Spleen (tissue), 11 donors: ENCODE measurements around the gene ADARB2. TPM values are rescaled to one million over a fixed set of nuclear protein-coding genes. Genes with fewer than 3 reads are reported as not detected.

ENCODE experiments used
- DNase-seq: peaks from one replicate; pipeline ENCODE4 v3.0.0-alpha.2; 2020
- H3K27ac ChIP-seq, 8 donors: fragments of 200-600 bp; sonication (generic) in 7 of 8; 1 replicate in 4 of 8; 2 replicates in 4 of 8; pipeline versions ENCODE4 v1.5.0 to v1.8.0; 2016 to 2021; ENCODE audit warnings: inconsistent platforms in 4 of 8, mild to moderate bottlenecking in 4 of 8, moderate library complexity in 1 of 8
- H3K27me3 ChIP-seq, 7 donors: fragments of 200-600 bp; sonication (generic) in 6 of 7; replicated peaks in 1 of 7; 1 replicate in 4 of 7; 2 replicates in 3 of 7; pipeline versions ENCODE4 v1.5.0 to v1.8.0; 2016 to 2021; ENCODE audit warnings: inconsistent platforms in 3 of 7, mild to moderate bottlenecking in 1 of 7
- H3K36me3 ChIP-seq, 6 donors: fragments of 200-600 bp; sonication (generic) in 5 of 6; 1 replicate in 4 of 6; 2 replicates in 2 of 6; pipeline versions ENCODE4 v1.5.0 to v1.8.0; 2016 to 2021; ENCODE audit warnings: inconsistent platforms in 2 of 6
- H3K4me1 ChIP-seq, 6 donors: fragments of 200-600 bp; sonication (generic) in 5 of 6; 1 replicate in 3 of 6; 2 replicates in 3 of 6; pipeline versions ENCODE4 v1.5.0 to v1.8.0; 2016 to 2021; ENCODE audit warnings: inconsistent platforms in 3 of 6
- H3K4me3 ChIP-seq, 8 donors: fragments of 200-600 bp; sonication (generic) in 7 of 8; 1 replicate in 4 of 8; 2 replicates in 4 of 8; pipeline versions ENCODE4 v1.5.0 to v1.8.0; 2016 to 2021; ENCODE audit warnings: inconsistent platforms in 4 of 8, mild to moderate bottlenecking in 4 of 8, moderate library complexity in 2 of 8
- H3K9me3 ChIP-seq, 8 donors: fragments of 200-600 bp; sonication (generic) in 7 of 8; 1 replicate in 4 of 8; 2 replicates in 4 of 8; pipeline versions ENCODE4 v1.5.0 to v1.8.0; 2016 to 2021; ENCODE audit warnings: inconsistent platforms in 4 of 8
- POLR2A ChIP-seq, 3 donors: fragments of 450-650 bp; IDR thresholded peaks; one replicate each; pipeline ENCODE4 v1.5.1; 2017; ENCODE audit warnings: antibody characterized with exemption in 3 of 3, mild to moderate bottlenecking in 1 of 3
- POLR2AphosphoS5 ChIP-seq, 3 donors: sonication (generic); formaldehyde crosslinking; IDR thresholded peaks; one replicate each; pipeline ENCODE4 v1.5.1; 2017; ENCODE audit warnings: antibody characterized with exemption in 3 of 3
- WGBS, 5 donors: extraction: QIAGEN DNeasy Blood & Tissue Kit in 3 of 5; methylation state at CpG; one replicate each; pipeline versions ENCODE4 v1.1.5 to v1.1.7; 2013 to 2018; 5-methylcytosine and 5-hydroxymethylcytosine counted together
- intact Hi-C: fragments of 100-400 bp; cut with DNase I; formaldehyde crosslinking; loops from one replicate; pipeline ENCODE4 v1.15.0; 2023; ENCODE audit warnings: low total_unique reads
- polyA plus RNA-seq, 3 donors: library from polyadenylated mRNA; stranded (reverse); fragments of 200-250 nt; gene quantifications; one replicate each; pipeline ENCODE4 v1.2.1, GENCODE V29; 2013
- total RNA-seq, 7 donors: library from RNA; depleted of rRNA in 3 of 7; stranded (reverse); fragments of >200 nt in 3 of 7; fragmentation: NEBNext Ultra II Directional in 4 of 7; extraction: Animal tissue kit (Norgen Biotek cat#: 25700) in 4 of 7; gene quantifications; one replicate each; pipeline versions ENCODE4 v1.1.0 to v1.2.1, GENCODE V29; 2016 to 2021
- TF ChIP-seq, protein P1 (sequence below), 11 experiments: fragments of 200-600 bp in 7 of 11; fragments of 450-650 bp in 4 of 11; sonication (generic) in 4 of 11; IDR thresholded peaks in 8 of 11; conservative IDR thresholded peaks in 3 of 11; 1 replicate in 7 of 11; 2 replicates in 4 of 11; pipeline versions ENCODE4 v1.4.0 to v1.8.0; 2016 to 2021; ENCODE audit warnings: antibody characterized with exemption in 11 of 11, inconsistent platforms in 4 of 11, mild to moderate bottlenecking in 1 of 11
- donor health status: healthy with polysubstance abuse.
- donor health status: DM: no; HTN: no; CAD: no; lungs with moderate emphysema.
- donor health status: DM: no; HTN: no; CAD: no.
- donor health status: Bipolar disorder and iron deficiency.
- donor health status: healthy.
- donor health status: DM: no; HTN: no; CAD: no.
- donor health status: DM: yes; HTN: yes; CAD: no.

Gene ADARB2
- total and polyA plus RNA-seq, 10 donors: 0.05 to 8.1 (median 0.96) TPM

DNA sequence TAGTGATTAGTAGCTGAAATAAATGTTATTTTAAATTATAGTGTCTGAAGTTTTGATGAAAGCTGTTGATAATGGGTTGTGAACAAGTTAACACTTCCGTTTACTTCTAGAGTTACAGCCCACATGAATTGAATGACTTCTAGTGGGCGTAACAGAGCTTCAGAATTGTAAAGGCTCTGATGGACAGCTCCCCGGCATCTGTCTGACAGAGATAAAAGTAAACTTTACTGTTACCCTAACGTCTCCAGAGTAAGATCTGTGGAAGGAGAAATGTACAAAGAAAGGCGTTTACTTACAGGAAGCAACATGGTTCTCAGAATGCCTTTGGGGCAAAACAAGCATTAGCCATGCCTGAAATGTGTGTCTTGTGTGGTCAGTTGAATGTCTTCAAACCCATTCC lies 124.4 kb downstream of the ADARB2 start:
- Histone ChIP-seq H3K4me3 (no peak overlapping the region), H3K4me1 (peaks cover 0 to 13% (median 4%) of the 10 kb centered on the region in 6 donors), H3K9me3 (no peaks in the 10 kb centered on the region), H3K27me3 (peaks cover 0 to 71% (median 15%) of the 10 kb centered on the region in 7 donors), H3K27ac (no peak overlapping the region), H3K36me3 (no peaks in the 10 kb centered on the region)
- DNase-seq: no peak
- 20 to 33% (median 27%) methylated on average over 5 of the region's 5 CpGs for WGBS, 5 donors
- intact Hi-C loops: no loop called here
- TF ChIP-seq POLR2A (IDR thresholded peaks at IDR 0.05) (no peak), POLR2AphosphoS5 (IDR thresholded peaks at IDR 0.05) (no peak)
- TF ChIP-seq, protein P1, sequence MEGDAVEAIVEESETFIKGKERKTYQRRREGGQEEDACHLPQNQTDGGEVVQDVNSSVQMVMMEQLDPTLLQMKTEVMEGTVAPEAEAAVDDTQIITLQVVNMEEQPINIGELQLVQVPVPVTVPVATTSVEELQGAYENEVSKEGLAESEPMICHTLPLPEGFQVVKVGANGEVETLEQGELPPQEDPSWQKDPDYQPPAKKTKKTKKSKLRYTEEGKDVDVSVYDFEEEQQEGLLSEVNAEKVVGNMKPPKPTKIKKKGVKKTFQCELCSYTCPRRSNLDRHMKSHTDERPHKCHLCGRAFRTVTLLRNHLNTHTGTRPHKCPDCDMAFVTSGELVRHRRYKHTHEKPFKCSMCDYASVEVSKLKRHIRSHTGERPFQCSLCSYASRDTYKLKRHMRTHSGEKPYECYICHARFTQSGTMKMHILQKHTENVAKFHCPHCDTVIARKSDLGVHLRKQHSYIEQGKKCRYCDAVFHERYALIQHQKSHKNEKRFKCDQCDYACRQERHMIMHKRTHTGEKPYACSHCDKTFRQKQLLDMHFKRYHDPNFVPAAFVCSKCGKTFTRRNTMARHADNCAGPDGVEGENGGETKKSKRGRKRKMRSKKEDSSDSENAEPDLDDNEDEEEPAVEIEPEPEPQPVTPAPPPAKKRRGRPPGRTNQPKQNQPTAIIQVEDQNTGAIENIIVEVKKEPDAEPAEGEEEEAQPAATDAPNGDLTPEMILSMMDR (IDR thresholded peaks at IDR 0.05 in 8 of 11, conservative IDR thresholded peaks at IDR 0.05 in 3 of 11): no peak

- DNase-seq: peak; percentile 54
- Histone ChIP-seq H3K4me1 (peaks cover 0 to 13% (median 4%) of the 10 kb centered on the region in 6 donors), H3K36me3 (no peaks in the 10 kb centered on the region), H3K27ac (no peak overlapping the region), H3K9me3 (no peaks in the 10 kb centered on the region), H3K4me3 (no peak overlapping the region), H3K27me3 (peaks cover 0 to 80% (median 15%) of the 10 kb centered on the region in 7 donors)
- WGBS, 5 donors: 59 to 76% (median 60%) methylated on average over 18 to 21 of the region's 21 CpGs
- TF ChIP-seq, protein P1 (IDR thresholded peaks at IDR 0.05 in 8 of 11, conservative IDR thresholded peaks at IDR 0.05 in 3 of 11): no peak
- TF ChIP-seq POLR2AphosphoS5 (IDR thresholded peaks at IDR 0.05) (no peak), POLR2A (IDR thresholded peaks at IDR 0.05) (no peak)
- intact Hi-C loops: no loop called here
Observed at GRCh38 chr10:1611936-1612550, 125.3 kb downstream of the ADARB2 start.

- Histone ChIP-seq H3K9me3 (no peaks in the 10 kb centered on the region), H3K4me1 (peaks cover 0 to 13% (median 4%) of the 10 kb centered on the region in 6 donors), H3K36me3 (no peaks in the 10 kb centered on the region), H3K27me3 (peaks cover 0 to 83% (median 15%) of the 10 kb centered on the region in 7 donors), H3K27ac (no peak overlapping the region), H3K4me3 (no peak overlapping the region)
- intact Hi-C loops: no loop called here
- WGBS, 5 donors: 72 to 80% (median 78%) methylated on average over 22 of the region's 22 CpGs
- TF ChIP-seq, protein P1 (IDR thresholded peaks at IDR 0.05 in 8 of 11, conservative IDR thresholded peaks at IDR 0.05 in 3 of 11): no peak
- no peak for TF ChIP-seq POLR2A (IDR thresholded peaks at IDR 0.05)
- TF ChIP-seq POLR2AphosphoS5 (IDR thresholded peaks at IDR 0.05): no peak
- DNase-seq: peak; percentile 29
Observed at GRCh38 chr10:1610986-1611770, 126.1 kb downstream of the ADARB2 start.

GRCh38 chr10:1609648-1609970 lies 127.7 kb downstream of the ADARB2 start:
- peaks cover 0 to 13% (median 4%) of the 10 kb centered on the region in 6 donors for H3K4me1 ChIP-seq
- intact Hi-C loops: no loop called here
- no peaks in the 10 kb centered on the region for H3K9me3 ChIP-seq
- H3K27ac ChIP-seq: no peak overlapping the region
- H3K27me3 ChIP-seq: peaks cover 0 to 74% (median 15%) of the 10 kb centered on the region in 7 donors
- DNase-seq: no peak
- TF ChIP-seq, protein P1 (IDR thresholded peaks at IDR 0.05 in 8 of 11, conservative IDR thresholded peaks at IDR 0.05 in 3 of 11): no peak
- TF ChIP-seq POLR2AphosphoS5 (IDR thresholded peaks at IDR 0.05) (no peak), POLR2A (IDR thresholded peaks at IDR 0.05) (no peak)
- H3K36me3 ChIP-seq: no peaks in the 10 kb centered on the region
- 66 to 72% (median 70%) methylated on average over 11 of the region's 11 CpGs for WGBS, 5 donors
- H3K4me3 ChIP-seq: no peak overlapping the region
